ENCODE data around the gene ANKRD34C. TPM values are rescaled to one million over a fixed set of nuclear protein-coding genes. Genes with fewer than 3 reads are reported as not detected.
A peak's percentile ranks its signal among the peaks of the same experiment; 100 is the strongest.

Gene ANKRD34C
- total RNA-seq, 1 donor from 2014 or later: not detected

DNA sequence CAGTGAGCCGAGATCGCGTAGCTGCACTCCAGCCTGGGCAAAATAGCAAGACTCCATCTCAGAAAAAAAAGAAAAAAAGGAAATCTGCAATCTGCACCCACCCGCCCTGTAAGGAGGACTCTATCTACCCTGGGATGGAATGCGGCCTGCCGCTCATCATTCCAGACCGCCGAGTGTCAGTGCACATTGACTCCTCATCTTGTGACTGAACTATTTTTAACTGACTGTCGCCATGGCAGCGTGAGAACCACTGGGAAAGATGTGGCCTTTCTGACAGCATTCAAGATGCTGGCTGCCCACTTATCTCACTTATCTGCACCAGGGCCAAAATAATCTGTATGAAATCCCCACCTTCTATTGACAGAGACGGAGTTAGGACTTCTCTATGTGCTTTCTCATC is 38.8 kb upstream of the ANKRD34C start:
- Mint-ChIP-seq H3K27me3 (ENCODE audit: insufficient read depth, low read depth) (peaks cover 4% of the 10 kb centered on the region), H3K4me3 (no peak overlapping the region), H3K27ac (peak overlapping the region; percentile 95), H3K4me1 (peaks cover 26% of the 10 kb centered on the region), H3K36me3 (no peaks in the 10 kb centered on the region), H3K9me3 (peaks cover 2% of the 10 kb centered on the region)
- Histone ChIP-seq H3K4me2 (no peak overlapping the region), H3K36me3 (no peaks in the 10 kb centered on the region), H3K27me3 (no peaks in the 10 kb centered on the region), H3K79me2 (ENCODE audit: low read depth) (no peaks in the 10 kb centered on the region), H2AFZ (replicated peaks) (no peak overlapping the region), H3K9me3 (ENCODE audit: low read depth) (no peaks in the 10 kb centered on the region), H3K4me3 (no peak overlapping the region), H3K9ac (no peak overlapping the region), H3K4me1 (no peaks in the 10 kb centered on the region), H3F3A (ENCODE audit: low read depth) (no peaks in the 10 kb centered on the region), H4K20me1 (ENCODE audit: low read depth) (no peaks in the 10 kb centered on the region), H3K27ac (no peak overlapping the region)
- no peak for DNase-seq (ENCODE audit: low spot score)
- TF ChIP-seq, protein P1, sequence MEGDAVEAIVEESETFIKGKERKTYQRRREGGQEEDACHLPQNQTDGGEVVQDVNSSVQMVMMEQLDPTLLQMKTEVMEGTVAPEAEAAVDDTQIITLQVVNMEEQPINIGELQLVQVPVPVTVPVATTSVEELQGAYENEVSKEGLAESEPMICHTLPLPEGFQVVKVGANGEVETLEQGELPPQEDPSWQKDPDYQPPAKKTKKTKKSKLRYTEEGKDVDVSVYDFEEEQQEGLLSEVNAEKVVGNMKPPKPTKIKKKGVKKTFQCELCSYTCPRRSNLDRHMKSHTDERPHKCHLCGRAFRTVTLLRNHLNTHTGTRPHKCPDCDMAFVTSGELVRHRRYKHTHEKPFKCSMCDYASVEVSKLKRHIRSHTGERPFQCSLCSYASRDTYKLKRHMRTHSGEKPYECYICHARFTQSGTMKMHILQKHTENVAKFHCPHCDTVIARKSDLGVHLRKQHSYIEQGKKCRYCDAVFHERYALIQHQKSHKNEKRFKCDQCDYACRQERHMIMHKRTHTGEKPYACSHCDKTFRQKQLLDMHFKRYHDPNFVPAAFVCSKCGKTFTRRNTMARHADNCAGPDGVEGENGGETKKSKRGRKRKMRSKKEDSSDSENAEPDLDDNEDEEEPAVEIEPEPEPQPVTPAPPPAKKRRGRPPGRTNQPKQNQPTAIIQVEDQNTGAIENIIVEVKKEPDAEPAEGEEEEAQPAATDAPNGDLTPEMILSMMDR (IDR thresholded peaks at IDR 0.05): no peak
- TF ChIP-seq EZH2 (IDR thresholded peaks at IDR 0.05) (no peak), EZH2phosphoT487 (IDR thresholded peaks at IDR 0.05) (no peak)

DNA sequence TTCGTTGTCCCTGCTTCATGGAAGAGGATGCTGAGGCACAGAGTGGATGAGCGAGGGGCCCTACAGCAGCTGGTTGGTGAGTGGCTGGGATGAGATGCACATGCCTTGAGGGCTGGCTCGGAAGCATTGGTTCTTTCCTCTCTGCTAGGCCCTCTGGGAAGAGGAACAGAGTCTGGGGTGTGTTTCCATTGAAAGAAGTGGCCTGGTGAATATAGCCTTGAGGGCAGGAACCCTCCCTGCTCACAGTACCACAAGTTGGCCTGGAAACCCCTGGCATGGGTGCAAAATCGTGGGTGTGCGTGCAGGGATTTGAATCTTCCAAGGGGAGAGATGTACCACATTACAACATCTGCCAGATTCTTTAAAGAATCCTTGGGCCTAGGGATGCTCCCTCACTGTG is 37.6 kb upstream of the ANKRD34C start:
- Histone ChIP-seq H3K27me3 (no peaks in the 10 kb centered on the region), H3K4me3 (no peak overlapping the region), H3K4me1 (no peaks in the 10 kb centered on the region), H3K9ac (no peak overlapping the region), H3K9me3 (ENCODE audit: low read depth) (no peaks in the 10 kb centered on the region), H3K27ac (no peak overlapping the region), H3K4me2 (no peak overlapping the region), H3F3A (ENCODE audit: low read depth) (no peaks in the 10 kb centered on the region), H3K79me2 (ENCODE audit: low read depth) (no peaks in the 10 kb centered on the region), H3K36me3 (no peaks in the 10 kb centered on the region), H2AFZ (replicated peaks) (no peak overlapping the region), H4K20me1 (ENCODE audit: low read depth) (no peaks in the 10 kb centered on the region)
- no peak for TF ChIP-seq EZH2 (IDR thresholded peaks at IDR 0.05)
- TF ChIP-seq, protein P1 (IDR thresholded peaks at IDR 0.05): no peak
- TF ChIP-seq EZH2phosphoT487 (IDR thresholded peaks at IDR 0.05): no peak
- Mint-ChIP-seq H3K4me1 (peaks cover 26% of the 10 kb centered on the region), H3K36me3 (no peaks in the 10 kb centered on the region), H3K27me3 (ENCODE audit: insufficient read depth, low read depth) (peaks cover 4% of the 10 kb centered on the region), H3K27ac (peak overlapping the region; percentile 95), H3K9me3 (peaks cover 2% of the 10 kb centered on the region), H3K4me3 (no peak overlapping the region)
- DNase-seq (ENCODE audit: low spot score): no peak

DNA sequence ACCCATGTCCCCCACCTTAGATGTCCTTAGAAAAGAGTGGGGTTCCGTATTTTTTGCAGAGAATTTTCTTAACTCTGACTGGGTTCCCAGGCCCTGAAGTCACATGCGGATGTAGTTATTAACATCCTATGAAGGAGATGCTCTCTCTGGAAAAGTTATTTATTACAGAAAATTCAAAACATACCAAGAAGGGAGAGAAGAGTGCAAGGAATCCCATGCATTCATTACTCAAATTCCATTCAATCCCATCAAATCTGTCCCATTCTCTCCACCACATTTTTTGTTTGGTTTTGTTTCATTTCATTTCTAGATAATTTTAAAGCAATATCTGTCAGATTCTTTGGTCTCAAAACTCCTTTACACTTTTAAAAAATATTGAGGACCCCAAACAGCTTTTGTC is 34.3 kb upstream of the ANKRD34C start:
- Histone ChIP-seq H3K4me2 (no peak overlapping the region), H4K20me1 (ENCODE audit: low read depth) (no peaks in the 10 kb centered on the region), H3K9me3 (ENCODE audit: low read depth) (no peaks in the 10 kb centered on the region), H3K36me3 (no peaks in the 10 kb centered on the region), H2AFZ (replicated peaks) (no peak overlapping the region), H3K27ac (no peak overlapping the region), H3K4me1 (no peaks in the 10 kb centered on the region), H3K9ac (no peak overlapping the region), H3F3A (ENCODE audit: low read depth) (no peaks in the 10 kb centered on the region), H3K27me3 (peaks cover 7% of the 10 kb centered on the region), H3K4me3 (no peak overlapping the region), H3K79me2 (ENCODE audit: low read depth) (no peaks in the 10 kb centered on the region)
- Mint-ChIP-seq H3K36me3 (no peaks in the 10 kb centered on the region), H3K27ac (no peak overlapping the region), H3K27me3 (ENCODE audit: insufficient read depth, low read depth) (peaks cover 4% of the 10 kb centered on the region), H3K4me1 (peaks cover 26% of the 10 kb centered on the region), H3K9me3 (no peaks in the 10 kb centered on the region), H3K4me3 (no peak overlapping the region)
- TF ChIP-seq EZH2 (IDR thresholded peaks at IDR 0.05) (no peak), EZH2phosphoT487 (IDR thresholded peaks at IDR 0.05) (no peak)
- TF ChIP-seq, protein P1 (IDR thresholded peaks at IDR 0.05): no peak
- no peak for DNase-seq (ENCODE audit: low spot score)
